IMR-90 (cell line): Measurements from ENCODE around the gene RPL21. TPM values are rescaled to one million over a fixed set of nuclear protein-coding genes. Genes with fewer than 3 reads are reported as not detected.

ENCODE experiments used
- ATAC-seq: fragments of 200-7000 bp; cut with Tn5 transposase; 2 replicates; pipeline ENCODE4 v1.9.1; 2020; ENCODE audit warnings: low read depth, mild to moderate bottlenecking, moderate library complexity
- BruUV-seq: library from RNA; stranded (reverse); fragments of 400-500 nt; replicated peaks from 2 replicates; lab custom pipeline; 2021; lab: Mats Ljungman, UMichigan
- CTCF ChIA-PET: fragments of 300-600 bp; formaldehyde crosslinking; extraction: SDS; loops from one replicate; lab custom pipeline; 2021; ENCODE audit warnings: antibody characterized with exemption; lab: Yijun Ruan, JAX
- POLR2A ChIA-PET: fragments of 300-600 bp; sonication (Branson Sonifier 250); formaldehyde crosslinking; loops from one replicate; lab custom pipeline; 2022; ENCODE audit warnings: antibody characterized with exemption; ENCODE audit not compliant: unreplicated experiment; lab: Charles Lee
- DNase-seq: peaks from one replicate; pipeline ENCODE4 v3.0.0; 2013
- H2AFZ ChIP-seq: replicated peaks from 2 replicates; pipeline ENCODE3; 2013; ENCODE audit warnings: low read length, mild to moderate bottlenecking; ENCODE audit not compliant: poor library complexity
- H2AK5ac ChIP-seq: 2 replicates; pipeline ENCODE4 v1.6.1; 2013; ENCODE audit warnings: low read depth, low read length, inconsistent platforms
- H2AK9ac ChIP-seq: replicated peaks from 2 replicates; pipeline ENCODE3; 2013; ENCODE audit warnings: mild to moderate bottlenecking, low read depth, low read length, moderate library complexity; ENCODE audit not compliant: poor library complexity
- H2BK120ac ChIP-seq: 2 replicates; pipeline ENCODE4 v1.6.1; 2013; ENCODE audit warnings: low read depth, low read length, inconsistent platforms
- H2BK15ac ChIP-seq: 3 replicates; pipeline ENCODE4 v1.6.1; 2013; ENCODE audit warnings: low read depth, low read length, inconsistent platforms
- H2BK20ac ChIP-seq: 2 replicates; pipeline ENCODE4 v1.6.1; 2013; ENCODE audit warnings: low read depth, mild to moderate bottlenecking, inconsistent platforms, low read length, moderate library complexity
- H2BK5ac ChIP-seq: 2 replicates; pipeline ENCODE4 v1.6.1; 2013; ENCODE audit warnings: mild to moderate bottlenecking, low read depth, low read length, inconsistent platforms; ENCODE audit not compliant: poor library complexity, severe bottlenecking
- H3K14ac ChIP-seq: replicated peaks from 2 replicates; pipeline ENCODE4 v1.6.1; 2013; ENCODE audit warnings: low read depth, low read length, inconsistent platforms
- H3K18ac ChIP-seq: 2 replicates; pipeline ENCODE4 v1.6.1; 2013; ENCODE audit warnings: low read depth, low read length, control low read depth
- H3K23ac ChIP-seq: 2 replicates; pipeline ENCODE4 v1.6.1; 2013; ENCODE audit warnings: low read depth, low read length, inconsistent platforms
- H3K27ac ChIP-seq: 2 replicates; pipeline ENCODE4 v1.5.1; 2013; ENCODE audit warnings: mild to moderate bottlenecking, control low read depth, low read length; ENCODE audit not compliant: insufficient read depth
- H3K27me3 ChIP-seq: 2 replicates; pipeline ENCODE4 v1.6.1; 2013; ENCODE audit warnings: low read length; ENCODE audit not compliant: control insufficient read depth, insufficient read depth
- H3K36me3 ChIP-seq: 2 replicates; pipeline ENCODE4 v1.6.1; 2013; ENCODE audit warnings: low read length, mixed read lengths; ENCODE audit not compliant: control insufficient read depth, insufficient read depth
- H3K4ac ChIP-seq: 2 replicates; pipeline ENCODE4 v1.6.1; 2013; ENCODE audit warnings: low read depth, low read length, inconsistent platforms
- H3K4me1 ChIP-seq: 2 replicates; pipeline ENCODE4 v1.6.1; 2013; ENCODE audit warnings: low read length, mixed read lengths; ENCODE audit not compliant: control insufficient read depth, insufficient read depth
- H3K4me2 ChIP-seq: 2 replicates; pipeline ENCODE4 v1.6.1; 2013; ENCODE audit warnings: low read depth, mild to moderate bottlenecking, control low read depth, low read length, moderate library complexity
- H3K4me3 ChIP-seq: 2 replicates; pipeline ENCODE4 v1.5.1; 2013; ENCODE audit warnings: low read depth, mild to moderate bottlenecking, control low read depth, low read length, moderate library complexity; ENCODE audit not compliant: insufficient read depth
- H3K56ac ChIP-seq: 2 replicates; pipeline ENCODE4 v1.6.1; 2013; ENCODE audit warnings: low read length, inconsistent platforms; ENCODE audit not compliant: insufficient read depth; ENCODE audit errors: extremely low read depth
- H3K79me1 ChIP-seq, 2 experiments: 2 replicates each; pipeline ENCODE4 v1.6.1; 2013; ENCODE audit warnings: low read length in 2 of 2, inconsistent platforms in 1 of 2, low read depth in 1 of 2
- H3K9ac ChIP-seq: 2 replicates; pipeline ENCODE4 v1.6.1; 2013; ENCODE audit warnings: low read depth, low read length, control low read depth
- H3K9me1 ChIP-seq: 2 replicates; pipeline ENCODE4 v1.6.1; 2013; ENCODE audit warnings: low read length, inconsistent platforms; ENCODE audit not compliant: insufficient read depth
- H3K9me3 ChIP-seq: 2 replicates; pipeline ENCODE4 v1.6.1; 2013; ENCODE audit warnings: low read length; ENCODE audit not compliant: control insufficient read depth, insufficient read depth
- H4K20me1 ChIP-seq: 2 replicates; pipeline ENCODE4 v1.6.1; 2013; ENCODE audit warnings: low read length, inconsistent platforms; ENCODE audit not compliant: insufficient read depth
- H4K5ac ChIP-seq: 2 replicates; pipeline ENCODE4 v1.6.1; 2013; ENCODE audit warnings: mild to moderate bottlenecking, low read depth, low read length, control low read depth
- H4K8ac ChIP-seq, 2 experiments: 2 replicates each; pipeline ENCODE4 v1.6.1; 2013; ENCODE audit warnings: low read depth in 2 of 2, low read length in 2 of 2, control low read depth in 1 of 2, inconsistent platforms in 1 of 2
- H4K91ac ChIP-seq: 2 replicates; pipeline ENCODE4 v1.6.1; 2013; ENCODE audit warnings: low read depth, low read length, inconsistent platforms; ENCODE audit not compliant: insufficient read depth
- BHLHE40 ChIP-seq: fragments of 150-350 bp; IDR thresholded peaks from 2 replicates; pipeline ENCODE4 v1.6.1; 2016; ENCODE audit warnings: mild to moderate bottlenecking, low read depth, low read length
- CEBPB ChIP-seq: IDR thresholded peaks from 2 replicates; pipeline ENCODE4 v1.6.1; 2012; ENCODE audit warnings: low read depth, low read length, improper control_type of control experiment
- CHD1 ChIP-seq: IDR thresholded peaks from 2 replicates; pipeline ENCODE4 v1.6.1; 2012; ENCODE audit warnings: low read depth, low read length, improper control_type of control experiment
- FOS ChIP-seq: fragments of 150-350 bp; IDR thresholded peaks from 2 replicates; pipeline ENCODE4 v1.6.1; 2016; ENCODE audit warnings: low read depth, low read length
- MAFK ChIP-seq: IDR thresholded peaks from 2 replicates; pipeline ENCODE4 v1.6.1; 2012; ENCODE audit warnings: low read depth, low read length, improper control_type of control experiment
- MAZ ChIP-seq: IDR thresholded peaks from 2 replicates; pipeline ENCODE4 v1.6.1; 2012; ENCODE audit warnings: low read depth, mild to moderate bottlenecking, low read length, improper control_type of control experiment, moderate library complexity, borderline replicate concordance
- MXI1 ChIP-seq: IDR thresholded peaks from 2 replicates; pipeline ENCODE4 v1.6.1; 2012; ENCODE audit warnings: low read depth, mild to moderate bottlenecking, low read length, moderate library complexity, borderline replicate concordance
- NFE2L2 ChIP-seq: fragments of 150-350 bp; IDR thresholded peaks from 2 replicates; pipeline ENCODE4 v1.6.1; 2016; ENCODE audit warnings: low read depth, mild to moderate bottlenecking, low read length
- POLR2A ChIP-seq: IDR thresholded peaks from 2 replicates; pipeline ENCODE4 v1.6.1; 2012; ENCODE audit warnings: mild to moderate bottlenecking, low read depth, low read length
- RAD21 ChIP-seq: IDR thresholded peaks from 2 replicates; pipeline ENCODE4 v1.6.1; 2012; ENCODE audit warnings: low read length, improper control_type of control experiment
- RCOR1 ChIP-seq: IDR thresholded peaks from 2 replicates; pipeline ENCODE4 v1.6.1; 2012; ENCODE audit warnings: mild to moderate bottlenecking, low read length, improper control_type of control experiment; ENCODE audit not compliant: insufficient replicate concordance
- RFX5 ChIP-seq: IDR thresholded peaks from 2 replicates; pipeline ENCODE4 v1.8.0; 2012; ENCODE audit warnings: low read depth, mild to moderate bottlenecking, low read length, moderate library complexity
- SMC3 ChIP-seq: fragments of 150-350 bp; IDR thresholded peaks from 2 replicates; pipeline ENCODE4 v1.6.1; 2016; ENCODE audit warnings: low read depth, mild to moderate bottlenecking, antibody characterized with exemption, low read length, moderate library complexity
- WGBS, 2 experiments: methylation state at CpG; one replicate each; pipeline versions ENCODE4 v1.1.5 to v1.1.7; 2013; ENCODE audit warnings: missing lambda C conversion rate in 2 of 2; ENCODE audit not compliant: insufficient read length in 1 of 2; ENCODE audit errors: extremely low coverage in 2 of 2; 5-methylcytosine and 5-hydroxymethylcytosine counted together
- dilution Hi-C: fragments of 300-500 bp; cut with HindIII; formaldehyde crosslinking; loops from one replicate; pipeline ENCODE4 v1.14.3; 2018; ENCODE audit warnings: low sequenced_read_pairs; ENCODE audit not compliant: unreplicated experiment
- in situ Hi-C: fragments of 300-500 bp; cut with MboI; formaldehyde crosslinking; loops from 3 replicates; pipeline ENCODE4 v1.14.3; 2019; ENCODE audit warnings: low sequenced_read_pairs, inconsistent platforms, mixed read lengths
- intact Hi-C: fragments of 100-400 bp; cut with micrococcal nuclease; formaldehyde crosslinking; loops from 2 replicates; pipeline ENCODE4 v1.10.0; 2022
- polyA plus RNA-seq, 3 experiments: library from polyadenylated mRNA; depleted of rRNA; stranded (reverse); fragments of >200 nt; gene quantifications; 2 replicates each; pipeline ENCODE4 v1.2.3, GENCODE V29; 2012; ENCODE audit warnings: low replicate concordance in 1 of 3
- total RNA-seq: library from RNA; depleted of rRNA; stranded (reverse); fragments of >200 nt; gene quantifications from 2 replicates; pipeline ENCODE4 v1.2.3, GENCODE V29; 2012
- TF ChIP-seq, protein P1 (sequence below): conservative IDR thresholded peaks from 2 replicates; pipeline ENCODE4 v1.5.1; 2012; ENCODE audit warnings: mild to moderate bottlenecking, low read depth, low read length, improper control_type of control experiment
- TF ChIP-seq, protein P2 (sequence below): fragments of 150-350 bp; IDR thresholded peaks from 2 replicates; pipeline ENCODE4 v1.6.1; 2016; ENCODE audit warnings: low read depth, mild to moderate bottlenecking, low read length, moderate library complexity, borderline replicate concordance
- TF ChIP-seq, protein P3 (sequence below): fragments of 150-350 bp; IDR thresholded peaks from 2 replicates; pipeline ENCODE4 v1.6.1; 2017; ENCODE audit warnings: mild to moderate bottlenecking, antibody characterized with exemption, low read length, low read depth

Gene RPL21
- total and polyA plus RNA-seq, 2 of the 4 experiments (the other 2 are of a cell fraction) = 912 to 1,160 TPM

DNA sequence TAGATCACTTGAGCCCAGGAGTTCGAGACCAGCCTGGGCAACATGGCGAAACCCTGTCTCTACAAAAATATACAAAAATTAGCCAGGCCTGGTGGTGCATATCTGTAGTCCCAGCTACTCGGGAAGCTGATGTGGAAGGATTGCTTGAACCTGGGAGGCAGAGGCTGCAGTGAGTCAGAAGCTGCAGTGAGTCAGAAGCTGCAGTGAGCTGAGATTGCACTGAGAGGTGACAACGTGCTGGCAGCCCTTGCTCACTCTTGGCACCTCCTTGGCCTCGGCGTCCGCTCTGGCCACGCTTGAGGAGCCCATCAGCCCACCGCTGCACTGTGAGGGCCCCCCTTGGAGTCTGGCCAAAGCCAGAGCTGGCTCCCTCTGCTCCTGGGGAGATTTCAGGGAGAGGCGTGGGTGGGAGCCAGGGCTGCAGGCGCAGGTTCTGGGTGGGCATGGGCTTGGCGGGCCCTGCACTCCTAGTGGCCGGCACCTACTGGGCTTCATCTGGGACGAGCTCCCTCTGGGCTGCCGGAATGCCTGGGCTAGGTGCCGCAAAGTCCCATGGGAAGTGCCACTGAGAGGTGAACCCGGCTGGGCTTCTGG, 39.5 kb upstream of the RPL21 start:
- H3K4me3 ChIP-seq = no peak overlapping the region
- H3K27ac ChIP-seq = no peak overlapping the region
- no peak overlapping the region for H2BK120ac ChIP-seq
- H3K56ac ChIP-seq = no peak overlapping the region
- no peak overlapping the region for H3K23ac ChIP-seq
- H2BK5ac ChIP-seq = peak overlapping the region; percentile 51
- H4K8ac ChIP-seq = no peak overlapping the region
- H2BK15ac ChIP-seq = no peak overlapping the region
- DNase-seq (peak; percentile 86), ATAC-seq (peak; percentile 98)
- POLR2A ChIA-PET = no interaction called here
- dilution Hi-C loops = no loop called here
- H3K9me1 ChIP-seq = no peaks in the 10 kb centered on the region
- no peak overlapping the region for H4K5ac ChIP-seq
- intact Hi-C loops = no loop called here
- H3K79me1 ChIP-seq = no peaks in the 10 kb centered on the region
- in situ Hi-C loops = no loop called here
- CTCF ChIA-PET = no interaction called here
- H3K4me2 ChIP-seq = no peak overlapping the region
- H4K20me1 ChIP-seq = no peaks in the 10 kb centered on the region
- BruUV-seq = no TSS peak
- no peak overlapping the region for H2BK20ac ChIP-seq
- 63% methylated on average over 11 of the region's 17 CpGs; no CpG with 5 or more reads in 1 of the 2 experiments for WGBS, 2 experiments
- peak overlapping the region; percentile 75 for H2AFZ ChIP-seq
- 0 out of 2 replicates have a peak, but pooled peaks cover 3% of the 10 kb centered on the region for H3K4me1 ChIP-seq
- H3K18ac ChIP-seq = no peak overlapping the region
- no peak overlapping the region for H4K91ac ChIP-seq
- H3K9me3 ChIP-seq = no peaks in the 10 kb centered on the region
- no peak overlapping the region for H3K9ac ChIP-seq
- H2AK9ac ChIP-seq = peak overlapping the region; percentile 28
- H3K4ac ChIP-seq = no peak overlapping the region
- H3K27me3 ChIP-seq = no peaks in the 10 kb centered on the region
- TF ChIP-seq MAZ (no peak), SMC3 (no peak), CEBPB (peak; percentile 65; the same call in 1 of the 2 replicates), RCOR1 (no peak), NFE2L2 (no peak), MAFK (no peak), POLR2A (no peak), MXI1 (no peak), RAD21 (peak; percentile 8; the same call in 1 of the 2 replicates), CHD1 (no peak), RFX5 (no peak), BHLHE40 (peak; percentile 69), FOS (peak; percentile 66)
- TF ChIP-seq, protein P1, sequence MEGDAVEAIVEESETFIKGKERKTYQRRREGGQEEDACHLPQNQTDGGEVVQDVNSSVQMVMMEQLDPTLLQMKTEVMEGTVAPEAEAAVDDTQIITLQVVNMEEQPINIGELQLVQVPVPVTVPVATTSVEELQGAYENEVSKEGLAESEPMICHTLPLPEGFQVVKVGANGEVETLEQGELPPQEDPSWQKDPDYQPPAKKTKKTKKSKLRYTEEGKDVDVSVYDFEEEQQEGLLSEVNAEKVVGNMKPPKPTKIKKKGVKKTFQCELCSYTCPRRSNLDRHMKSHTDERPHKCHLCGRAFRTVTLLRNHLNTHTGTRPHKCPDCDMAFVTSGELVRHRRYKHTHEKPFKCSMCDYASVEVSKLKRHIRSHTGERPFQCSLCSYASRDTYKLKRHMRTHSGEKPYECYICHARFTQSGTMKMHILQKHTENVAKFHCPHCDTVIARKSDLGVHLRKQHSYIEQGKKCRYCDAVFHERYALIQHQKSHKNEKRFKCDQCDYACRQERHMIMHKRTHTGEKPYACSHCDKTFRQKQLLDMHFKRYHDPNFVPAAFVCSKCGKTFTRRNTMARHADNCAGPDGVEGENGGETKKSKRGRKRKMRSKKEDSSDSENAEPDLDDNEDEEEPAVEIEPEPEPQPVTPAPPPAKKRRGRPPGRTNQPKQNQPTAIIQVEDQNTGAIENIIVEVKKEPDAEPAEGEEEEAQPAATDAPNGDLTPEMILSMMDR = no peak
- TF ChIP-seq, protein P2, sequence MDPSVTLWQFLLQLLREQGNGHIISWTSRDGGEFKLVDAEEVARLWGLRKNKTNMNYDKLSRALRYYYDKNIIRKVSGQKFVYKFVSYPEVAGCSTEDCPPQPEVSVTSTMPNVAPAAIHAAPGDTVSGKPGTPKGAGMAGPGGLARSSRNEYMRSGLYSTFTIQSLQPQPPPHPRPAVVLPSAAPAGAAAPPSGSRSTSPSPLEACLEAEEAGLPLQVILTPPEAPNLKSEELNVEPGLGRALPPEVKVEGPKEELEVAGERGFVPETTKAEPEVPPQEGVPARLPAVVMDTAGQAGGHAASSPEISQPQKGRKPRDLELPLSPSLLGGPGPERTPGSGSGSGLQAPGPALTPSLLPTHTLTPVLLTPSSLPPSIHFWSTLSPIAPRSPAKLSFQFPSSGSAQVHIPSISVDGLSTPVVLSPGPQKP = no peak
- TF ChIP-seq, protein P3, sequence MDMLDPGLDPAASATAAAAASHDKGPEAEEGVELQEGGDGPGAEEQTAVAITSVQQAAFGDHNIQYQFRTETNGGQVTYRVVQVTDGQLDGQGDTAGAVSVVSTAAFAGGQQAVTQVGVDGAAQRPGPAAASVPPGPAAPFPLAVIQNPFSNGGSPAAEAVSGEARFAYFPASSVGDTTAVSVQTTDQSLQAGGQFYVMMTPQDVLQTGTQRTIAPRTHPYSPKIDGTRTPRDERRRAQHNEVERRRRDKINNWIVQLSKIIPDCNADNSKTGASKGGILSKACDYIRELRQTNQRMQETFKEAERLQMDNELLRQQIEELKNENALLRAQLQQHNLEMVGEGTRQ = no peak
- no peak overlapping the region for H3K14ac ChIP-seq
- no peaks in the 10 kb centered on the region for H3K36me3 ChIP-seq
- no peak overlapping the region for H2AK5ac ChIP-seq
